ENCODE data around the gene EDAR. TPM values are rescaled to one million over a fixed set of nuclear protein-coding genes. Genes with fewer than 3 reads are reported as not detected.
A peak's percentile ranks its signal among the peaks of the same experiment; 100 is the strongest.

The EDAR gene
- total and polyA plus RNA-seq, 9 of the 15 experiments (the other 6 are each of a cell fraction or from before 2014, with no cell fraction given): 0.01 TPM; not detected in 8

DNA sequence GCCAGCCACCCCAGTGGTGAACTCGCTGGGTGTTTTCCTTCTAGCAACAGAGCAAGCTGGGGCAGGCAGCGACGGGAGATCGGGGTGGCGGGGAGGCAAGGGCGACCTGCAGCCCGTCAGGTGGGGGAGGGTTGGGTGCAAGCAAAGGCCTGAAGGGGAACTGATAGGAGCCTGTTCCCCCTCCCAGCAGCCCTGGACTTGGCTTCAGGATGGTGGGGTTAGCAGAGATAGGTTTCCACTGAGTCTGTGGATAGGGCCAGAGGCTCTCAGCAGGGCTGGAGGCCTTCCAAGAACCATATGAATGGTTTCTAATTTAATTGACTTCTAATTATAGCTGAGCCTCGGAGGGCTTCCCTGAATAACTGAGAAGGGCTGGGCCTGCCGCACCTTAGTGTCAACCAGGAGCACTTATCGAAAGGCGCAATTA lies 55.3 kb downstream of the EDAR start:
- FAIRE-seq (peak; percentile 49), DNase-seq (ENCODE audit: extremely low read depth in 1 of 4, low spot score in 3 of 4) (peak; percentile 68 to 81 (median 77)), ATAC-seq (peak; percentile 71)
- TF ChIP-seq CBFA2T3 (IDR thresholded peaks at IDR 0.05) (peak; percentile 71), CBFA2T2 (conservative IDR thresholded peaks at IDR 0.05) (peak; percentile 51), ARID1B (IDR thresholded peaks at IDR 0.05) (0 out of 2 replicates have a peak, but pooled peaks have one; percentile 11), GTF2E2 (tag; IDR thresholded peaks at IDR 0.05) (no peak), TCF7L2 (IDR thresholded peaks at IDR 0.05; ENCODE audit: low read depth, low read length) (no peak), TCF3 (CRISPR knock-in tag; IDR thresholded peaks at IDR 0.05) (peak; percentile 47), TAL1 (IDR thresholded peaks at IDR 0.05) (peak; percentile 25; the same call in 1 of the 2 replicates), ILF3 (IDR thresholded peaks at IDR 0.05; ENCODE audit: borderline replicate concordance) (no peak), RFX7 (CRISPR knock-in tag; IDR thresholded peaks at IDR 0.05) (no peak), SOX6 (IDR thresholded peaks at IDR 0.05) (no peak), NR2C1 (IDR thresholded peaks at IDR 0.05) (no peak), NR2C1 (tag; IDR thresholded peaks at IDR 0.05) (no peak)
- TF ChIP-seq, protein P1, sequence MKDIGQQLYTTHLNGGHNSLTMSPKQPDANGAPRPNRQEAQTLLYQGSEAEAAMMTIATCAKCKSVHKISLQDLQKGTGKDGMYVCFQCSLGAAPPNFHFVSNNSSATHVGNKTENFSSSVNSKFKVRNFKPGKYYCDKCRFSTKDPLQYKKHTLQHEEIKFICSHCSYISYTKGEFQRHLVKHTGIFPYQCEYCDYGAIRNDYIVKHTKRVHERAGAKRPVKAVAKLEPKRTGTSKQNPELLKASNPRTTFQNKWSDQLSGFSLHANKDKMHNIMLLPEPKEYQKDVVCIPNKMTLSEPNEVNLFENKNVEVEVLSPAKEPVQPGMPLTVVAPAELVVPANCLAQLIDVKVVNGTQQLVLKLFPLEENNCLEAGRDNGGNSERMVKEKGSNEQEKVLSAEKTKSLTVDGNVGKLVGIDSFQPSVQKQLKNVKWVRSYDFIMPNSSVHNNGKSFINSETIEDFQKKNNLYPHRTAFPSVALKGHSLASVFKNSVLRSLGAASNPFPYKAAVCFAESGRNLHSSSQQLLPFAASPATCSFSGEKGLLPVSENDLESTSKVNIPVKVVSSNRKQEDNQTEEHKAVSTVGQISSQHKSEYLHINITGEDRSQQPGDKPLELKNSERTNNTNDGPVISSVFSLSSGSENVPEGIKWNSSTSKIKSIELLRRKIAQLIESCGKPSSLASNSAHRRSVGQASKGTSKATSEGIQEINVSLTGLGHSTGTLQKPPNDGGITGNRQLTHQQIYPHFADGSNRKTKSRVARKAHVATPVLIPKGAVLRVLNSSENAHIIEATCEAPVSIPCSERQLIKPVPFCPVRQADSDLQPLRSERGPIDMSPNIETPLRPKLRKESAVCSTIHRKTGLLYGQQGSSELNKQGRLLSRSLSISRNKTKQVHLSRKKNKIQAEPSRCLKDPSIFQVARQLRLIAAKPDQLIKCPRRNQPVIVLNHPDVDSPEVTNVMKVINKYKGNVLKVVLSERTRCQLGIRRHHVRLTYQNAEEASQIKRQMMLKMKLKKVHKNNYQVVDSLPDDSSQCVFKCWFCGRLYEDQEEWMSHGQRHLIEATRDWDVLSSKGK (CRISPR knock-in tag; IDR thresholded peaks at IDR 0.05): no peak
- H4K20me1 ChIP-seq (replicated peaks; ENCODE audit: control insufficient read depth, insufficient read depth, low read length): no peaks in the 10 kb centered on the region
- CTCF ChIA-PET (ENCODE audit: low intra/inter-chr PET ratio): no interaction called here
- no peak overlapping the region for H2AFZ ChIP-seq (ENCODE audit: low read depth, low read length)
- intact Hi-C loops (cut with micrococcal nuclease): no loop called here
- POLR2A ChIA-PET: no interaction called here
- WGBS (ENCODE audit: insufficient coverage, low coverage, missing lambda C conversion rate): 3% methylated on average over 10 of the region's 11 CpGs
- in situ Hi-C loops (cut with MboI): no loop called here
- H3K4me2 ChIP-seq (ENCODE audit: insufficient read depth, low read length): no peak overlapping the region
- no TSS peak for BruUV-seq (replicated peaks)
- peaks cover 0 to 2% of the 10 kb centered on the region in 2 experiments; a peak in 2 of 5 replicates for H3K4me1 ChIP-seq (replicated peaks in 1 of 2; ENCODE audit: control insufficient read depth in 2 of 2, insufficient read depth in 2 of 2, low read length in 2 of 2)
- H3K9me1 ChIP-seq (ENCODE audit: control insufficient read depth, insufficient read depth, low read length): no peaks in the 10 kb centered on the region
- H3K27ac ChIP-seq (ENCODE audit: extremely low read depth, low read depth, low read length): no peak overlapping the region
- H3K9me3 ChIP-seq (replicated peaks; ENCODE audit: control insufficient read depth, insufficient read depth, low read depth, low read length): no peaks in the 10 kb centered on the region
- H3K27me3 ChIP-seq (ENCODE audit: control insufficient read depth in 2 of 2, insufficient read depth in 2 of 2, low read length in 2 of 2): peaks cover 35 to 77% of the 10 kb centered on the region in 2 experiments; a peak in 4 of 5 replicates
- H3K79me2 ChIP-seq (ENCODE audit: control insufficient read depth, insufficient read depth, low read length): no peaks in the 10 kb centered on the region
- H3K36me3 ChIP-seq (ENCODE audit: control insufficient read depth, insufficient read depth, low read length): no peaks in the 10 kb centered on the region
- no peak overlapping the region for H3K4me3 ChIP-seq
- H3K9ac ChIP-seq (ENCODE audit: insufficient read depth in 1 of 2, low read depth in 2 of 2, low read length in 2 of 2): no peak overlapping the region

Data from K562 (cell line).